Endothelial cell of umbilical vein (primary cell): ENCODE measurements around the gene AUH. TPM values are rescaled to one million over a fixed set of nuclear protein-coding genes. Genes with fewer than 3 reads are reported as not detected.

Experiments used
- BruUV-seq: library from RNA; stranded (reverse); fragments of 400-500 nt; replicated peaks from 2 replicates; lab custom pipeline; 2021; lab: Mats Ljungman, UMichigan
- CTCF ChIA-PET: fragments of 300-600, 350-600 bp; sonication (Branson Sonifier 250); formaldehyde crosslinking; loops from one replicate; lab custom pipeline; 2021; ENCODE audit warnings: antibody characterized with exemption, inconsistent platforms; lab: Charles Lee
- POLR2A ChIA-PET: fragments of 300-600, 350-600 bp; sonication (Branson Sonifier 250); formaldehyde crosslinking; loops from one replicate; lab custom pipeline; 2021; ENCODE audit warnings: antibody characterized with exemption, inconsistent platforms; lab: Charles Lee
- DNase-seq: peaks from one replicate; pipeline ENCODE4 v3.0.0-alpha.2; 2011; ENCODE audit warnings: low read depth, low spot score
- FAIRE-seq: peaks from 2 replicates; lab custom pipeline; 2011; peaks lifted over from hg19 to GRCh38; lab: Jason Lieb, UNC
- H2AFZ ChIP-seq: 2 replicates; pipeline ENCODE4 v1.6.0; 2012; ENCODE audit warnings: low read depth, low read length, control low read depth, inconsistent platforms
- H3K27ac ChIP-seq: 2 replicates; pipeline ENCODE4 v1.5.1; 2011; ENCODE audit warnings: low read depth, mild to moderate bottlenecking, control low read depth, low read length, moderate library complexity; ENCODE audit not compliant: insufficient read depth
- H3K27me3 ChIP-seq, 2 experiments: 2 replicates each; pipeline versions ENCODE4 v1.6.0 to v1.6.1; 2011; ENCODE audit warnings: low read length in 2 of 2, mixed read lengths in 1 of 2; ENCODE audit not compliant: control insufficient read depth in 2 of 2, insufficient read depth in 2 of 2
- H3K36me3 ChIP-seq, 2 experiments: 2 replicates in 1 of 2; 3 replicates in 1 of 2; pipeline ENCODE4 v1.5.1; 2011; ENCODE audit warnings: low read length in 2 of 2, mild to moderate bottlenecking in 1 of 2, moderate library complexity in 1 of 2; ENCODE audit not compliant: control insufficient read depth in 2 of 2, insufficient read depth in 2 of 2; ENCODE audit errors: extremely low read depth in 1 of 2
- H3K4me1 ChIP-seq: 3 replicates; pipeline ENCODE4 v1.5.1; 2011; ENCODE audit warnings: mild to moderate bottlenecking, low read length; ENCODE audit not compliant: control insufficient read depth, insufficient read depth; ENCODE audit errors: extremely low read depth
- H3K4me2 ChIP-seq: 2 replicates; pipeline ENCODE4 v1.6.1; 2011; ENCODE audit warnings: low read length, control low read depth, mixed read lengths; ENCODE audit not compliant: insufficient read depth
- H3K4me3 ChIP-seq, 3 experiments: fragments of 200-600 bp in 1 of 3; sonication (generic), shearing (Covaris generic) in 1 of 3; replicated peaks in 1 of 3; 2 replicates each; pipeline ENCODE4 v1.5.1; 2011 to 2016; ENCODE audit warnings: control low read depth in 3 of 3, low read length in 3 of 3, mild to moderate bottlenecking in 2 of 3, inconsistent platforms in 1 of 3, low read depth in 1 of 3, moderate library complexity in 1 of 3; ENCODE audit not compliant: insufficient read depth in 1 of 3
- H3K79me2 ChIP-seq: 2 replicates; pipeline ENCODE4 v1.6.0; 2012; ENCODE audit warnings: low read length, inconsistent platforms; ENCODE audit not compliant: control insufficient read depth, insufficient read depth
- H3K9ac ChIP-seq: replicated peaks from 2 replicates; pipeline ENCODE3; 2011; ENCODE audit warnings: low read length, control low read depth; ENCODE audit not compliant: insufficient read depth; ENCODE audit errors: extremely low read depth
- H3K9me1 ChIP-seq: replicated peaks from 3 replicates; pipeline ENCODE4 v1.6.0; 2011; ENCODE audit warnings: mild to moderate bottlenecking, low read length; ENCODE audit not compliant: control insufficient read depth, insufficient read depth; ENCODE audit errors: extremely low read depth
- H3K9me3 ChIP-seq: replicated peaks from 2 replicates; pipeline ENCODE4 v1.5.1; 2012; ENCODE audit warnings: low read length, inconsistent platforms; ENCODE audit not compliant: control insufficient read depth, insufficient read depth
- H4K20me1 ChIP-seq: replicated peaks from 2 replicates; pipeline ENCODE3; 2011; ENCODE audit warnings: mild to moderate bottlenecking, low read length; ENCODE audit not compliant: control insufficient read depth, insufficient read depth; ENCODE audit errors: extremely low read depth
- EZH2 ChIP-seq: IDR thresholded peaks from 2 replicates; pipeline ENCODE4 v1.6.1; 2012; ENCODE audit warnings: borderline replicate concordance, low read depth, mild to moderate bottlenecking, moderate library complexity, low read length, inconsistent platforms; ENCODE audit not compliant: severe bottlenecking
- FOS ChIP-seq: IDR thresholded peaks from 2 replicates; pipeline ENCODE4 v1.6.1; 2011; ENCODE audit warnings: mild to moderate bottlenecking, low read length, moderate library complexity, borderline replicate concordance; ENCODE audit not compliant: insufficient read depth
- GATA2 ChIP-seq: IDR thresholded peaks from 2 replicates; pipeline ENCODE4 v1.7.0; 2011; ENCODE audit warnings: low read depth, mild to moderate bottlenecking, moderate library complexity, mixed read lengths, low read length; ENCODE audit not compliant: insufficient read length, insufficient read depth
- JUN ChIP-seq: IDR thresholded peaks from 2 replicates; pipeline ENCODE4 v1.6.1; 2011; ENCODE audit warnings: borderline replicate concordance, low read depth; ENCODE audit not compliant: insufficient read length, insufficient read depth
- MYC ChIP-seq: IDR thresholded peaks from one replicate; pipeline ENCODE4 v1.6.1; 2011; ENCODE audit warnings: mild to moderate bottlenecking, low read depth, low read length
- POLR2A ChIP-seq: IDR thresholded peaks from 2 replicates; pipeline ENCODE4 v1.6.1; 2012; ENCODE audit warnings: low read depth, mild to moderate bottlenecking, control low read depth, low read length
- POLR2AphosphoS5 ChIP-seq: IDR thresholded peaks from 2 replicates; pipeline ENCODE4 v1.6.1; 2012; ENCODE audit warnings: low read depth, mild to moderate bottlenecking, control low read depth, low read length, moderate library complexity; ENCODE audit not compliant: insufficient read depth
- dilution Hi-C: fragments of 300-500 bp; cut with MboI; formaldehyde crosslinking; loops from one replicate; pipeline ENCODE4 v1.15.0; 2019; ENCODE audit warnings: low sequenced_read_pairs; ENCODE audit not compliant: extremely low pct_ligation_motif_present
- intact Hi-C: fragments of 100-400 bp; cut with micrococcal nuclease; formaldehyde crosslinking; loops from one replicate; pipeline ENCODE4 v1.10.0; 2022
- polyA plus RNA-seq, 4 experiments: library from polyadenylated mRNA; depleted of rRNA in 3 of 4; stranded (reverse) in 3 of 4; unstranded in 1 of 4; fragments of >200 nt; gene quantifications; 2 replicates each; pipeline versions ENCODE4 v1.2.1 to v1.2.3, GENCODE V29; 2011 to 2012; ENCODE audit warnings: missing spikeins in 1 of 4
- total RNA-seq: library from RNA; stranded (reverse); gene quantifications from 2 replicates; pipeline ENCODE4 v1.2.3, GENCODE V29; 2021
- TF ChIP-seq, protein P1 (sequence below): IDR thresholded peaks from 2 replicates; pipeline ENCODE4 v1.6.1; 2011; ENCODE audit not compliant: insufficient read depth, insufficient read length
- TF ChIP-seq, protein P2 (sequence below), 2 donors: IDR thresholded peaks; 1 replicate in 1 of 2; 2 replicates in 1 of 2; pipeline ENCODE4 v1.5.1; 2011; ENCODE audit warnings: low read length in 2 of 2, mild to moderate bottlenecking in 2 of 2, moderate library complexity in 2 of 2, control low read depth in 1 of 2, inconsistent platforms in 1 of 2, low read depth in 1 of 2; ENCODE audit not compliant: insufficient read depth in 1 of 2; ENCODE audit errors: extremely low read depth in 1 of 2

The AUH gene
- total and polyA plus RNA-seq, 2 donors (not counting 3 experiments of a cell fraction or from before 2014, with no cell fraction given), result 2.3 to 9.2 TPM

DNA sequence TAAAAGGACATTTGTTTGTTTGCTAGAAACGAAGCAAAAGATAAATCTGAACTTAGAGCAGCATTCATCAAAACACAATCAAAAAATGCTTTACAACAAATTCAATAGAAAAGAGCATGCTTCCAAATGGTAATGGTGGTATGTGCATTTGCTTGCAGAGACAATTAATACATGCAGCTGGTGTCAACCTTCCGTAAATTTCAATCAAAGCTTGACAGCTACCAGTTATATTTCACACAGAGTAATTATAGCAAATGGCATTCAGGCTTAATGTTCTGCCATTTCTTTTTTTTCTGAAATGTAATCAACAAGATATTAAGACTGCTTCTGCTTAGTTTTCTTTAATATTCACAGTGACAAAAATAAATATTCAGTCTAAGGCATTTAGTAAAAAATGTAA is 90.6 kb downstream of the AUH start:
- Histone ChIP-seq H3K36me3 (no peaks in the 10 kb centered on the region), H3K79me2 (no peaks in the 10 kb centered on the region), H3K9me3 (no peaks in the 10 kb centered on the region), H4K20me1 (no peaks in the 10 kb centered on the region), H3K4me3 (no peak overlapping the region), H3K9me1 (no peaks in the 10 kb centered on the region), H3K4me2 (no peak overlapping the region), H3K4me1 (no peaks in the 10 kb centered on the region), H3K27ac (no peak overlapping the region), H2AFZ (no peak overlapping the region), H3K27me3 (no peaks in the 10 kb centered on the region), H3K9ac (no peak overlapping the region)
- no TSS peak for BruUV-seq
- intact Hi-C loops (no loop called here), dilution Hi-C loops (no loop called here)
- ChIA-PET CTCF (no interaction called here), POLR2A (no interaction called here)
- TF ChIP-seq POLR2A (no peak), EZH2 (no peak), JUN (no peak), FOS (no peak), MYC (no peak), POLR2AphosphoS5 (no peak), GATA2 (no peak)
- TF ChIP-seq, protein P1, sequence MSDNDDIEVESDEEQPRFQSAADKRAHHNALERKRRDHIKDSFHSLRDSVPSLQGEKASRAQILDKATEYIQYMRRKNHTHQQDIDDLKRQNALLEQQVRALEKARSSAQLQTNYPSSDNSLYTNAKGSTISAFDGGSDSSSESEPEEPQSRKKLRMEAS, result no peak
- TF ChIP-seq, protein P2, sequence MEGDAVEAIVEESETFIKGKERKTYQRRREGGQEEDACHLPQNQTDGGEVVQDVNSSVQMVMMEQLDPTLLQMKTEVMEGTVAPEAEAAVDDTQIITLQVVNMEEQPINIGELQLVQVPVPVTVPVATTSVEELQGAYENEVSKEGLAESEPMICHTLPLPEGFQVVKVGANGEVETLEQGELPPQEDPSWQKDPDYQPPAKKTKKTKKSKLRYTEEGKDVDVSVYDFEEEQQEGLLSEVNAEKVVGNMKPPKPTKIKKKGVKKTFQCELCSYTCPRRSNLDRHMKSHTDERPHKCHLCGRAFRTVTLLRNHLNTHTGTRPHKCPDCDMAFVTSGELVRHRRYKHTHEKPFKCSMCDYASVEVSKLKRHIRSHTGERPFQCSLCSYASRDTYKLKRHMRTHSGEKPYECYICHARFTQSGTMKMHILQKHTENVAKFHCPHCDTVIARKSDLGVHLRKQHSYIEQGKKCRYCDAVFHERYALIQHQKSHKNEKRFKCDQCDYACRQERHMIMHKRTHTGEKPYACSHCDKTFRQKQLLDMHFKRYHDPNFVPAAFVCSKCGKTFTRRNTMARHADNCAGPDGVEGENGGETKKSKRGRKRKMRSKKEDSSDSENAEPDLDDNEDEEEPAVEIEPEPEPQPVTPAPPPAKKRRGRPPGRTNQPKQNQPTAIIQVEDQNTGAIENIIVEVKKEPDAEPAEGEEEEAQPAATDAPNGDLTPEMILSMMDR (IDR thresholded peaks at IDR 0.05; ENCODE audit: extremely low read depth in 1 of 2, insufficient read depth in 1 of 2, low read depth in 1 of 2, low read length in 2 of 2), result no peak
- DNase-seq (no peak), FAIRE-seq (no peak)
